SK-N-SH treated with all-trans-retinoic acid at 6 μM for 48 hours (cell line): ENCODE measurements around the gene PAX5.
"Not testable (repeated sequence)": the region's sequence is repeated elsewhere in the genome, so short reads cannot be mapped to it uniquely, and the experiment has no call there.

Source experiments
- ESRRG ChIP-seq: fragments of 250-450 bp; sonication (Bioruptor Pico); IDR thresholded peaks from 2 replicates; pipeline ENCODE4 v1.6.1; 2021; ENCODE audit warnings: mild to moderate bottlenecking
- PATZ1 ChIP-seq: fragments of 250-450 bp; sonication (Bioruptor Pico); IDR thresholded peaks from 2 replicates; pipeline ENCODE4 v1.8.0; 2020; ENCODE audit warnings: mild to moderate bottlenecking, moderate library complexity, borderline replicate concordance
- ZFP3 ChIP-seq: fragments of 250-450 bp; sonication (Bioruptor Pico); IDR thresholded peaks from 2 replicates; pipeline ENCODE4 v1.5.0; 2020; ENCODE audit warnings: mild to moderate bottlenecking, moderate library complexity

GRCh38 chr9:37081507-37081906 is 47.4 kb upstream of the PAX5 start:
- TF ChIP-seq ZFP3, ESRRG, PATZ1 (CRISPR knock-in tag): not testable (repeated sequence)
